Thoracic aorta (tissue), 2 donors: Measurements from ENCODE around the gene DYNC2LI1. TPM values are rescaled to one million over a fixed set of nuclear protein-coding genes. Genes with fewer than 3 reads are reported as not detected.

ENCODE experiments used
- ATAC-seq: fragments of 150-250 bp; one replicate; pipeline ENCODE4 v1.8.0; 2017; ENCODE audit warnings: low read depth; ENCODE audit not compliant: insufficient number of reproducible peaks, low FRiP score
- DNase-seq: peaks from one replicate; pipeline ENCODE4 v3.0.0-alpha.2; 2020; ENCODE audit warnings: low spot score
- H3K27ac ChIP-seq, 2 donors: fragments of 200-600 bp; sonication (generic); 1 replicate in 1 of 2; 2 replicates in 1 of 2; pipeline ENCODE4 v1.5.1; 2016; ENCODE audit warnings: mild to moderate bottlenecking in 2 of 2, moderate library complexity in 2 of 2
- H3K27me3 ChIP-seq: fragments of 200-600 bp; sonication (generic); replicated peaks from 2 replicates; pipeline ENCODE4 v1.6.0; 2016; ENCODE audit warnings: mild to moderate bottlenecking; ENCODE audit not compliant: insufficient read depth
- H3K36me3 ChIP-seq: fragments of 200-600 bp; sonication (generic); one replicate; pipeline ENCODE4 v1.5.1; 2016
- H3K4me1 ChIP-seq, 2 donors: fragments of 200-600 bp; sonication (generic); 1 replicate in 1 of 2; 2 replicates in 1 of 2; pipeline versions ENCODE4 v1.5.1 to v1.6.0; 2016; ENCODE audit warnings: low read depth in 2 of 2, mild to moderate bottlenecking in 1 of 2; ENCODE audit not compliant: control insufficient read depth in 1 of 2
- H3K4me3 ChIP-seq: fragments of 200-600 bp; sonication (generic); 2 replicates; pipeline ENCODE4 v1.5.1; 2016; ENCODE audit warnings: mild to moderate bottlenecking
- H3K9me3 ChIP-seq: fragments of 200-600 bp; sonication (generic); 2 replicates; pipeline ENCODE4 v1.5.1; 2016
- CTCF ChIP-seq: fragments of 200-600 bp; sonication (generic); IDR thresholded peaks from one replicate; pipeline ENCODE4 v1.5.1; 2019; ENCODE audit warnings: antibody characterized with exemption
- total RNA-seq, 2 donors: library from RNA; depleted of rRNA; stranded (reverse); fragments of >200 nt; gene quantifications; one replicate each; pipeline versions ENCODE4 v1.1.0 to v1.2.3, GENCODE V29; 2016

DYNC2LI1 gene
- total RNA-seq, 2 donors from 2014 or later = 32.9 to 41.6 TPM

GRCh38 chr2:43855292-43855691 is 81.5 kb downstream of the DYNC2LI1 start:
- H3K4me3 ChIP-seq = no peak overlapping the region
- H3K4me1 ChIP-seq = peaks cover 0 to 10% of the 10 kb centered on the region in 2 donors
- no peak for TF ChIP-seq CTCF
- ATAC-seq = no peak
- H3K27ac ChIP-seq = no peak overlapping the region
- H3K27me3 ChIP-seq = no peaks in the 10 kb centered on the region
- H3K9me3 ChIP-seq = no peaks in the 10 kb centered on the region
- no peaks in the 10 kb centered on the region for H3K36me3 ChIP-seq
- DNase-seq = no peak

Other genes starting within 250 kb of the DYNC2LI1 start
- 10 to 100 TPM; 33.3 to 46.6 TPM for gene THADA, start 178.0 kb upstream of the DYNC2LI1 start, total RNA-seq
- 10 to 100 TPM; 23.3 to 29.5 TPM for gene PLEKHH2, start 136.8 kb upstream of the DYNC2LI1 start, total RNA-seq
- under 1 TPM in 1 of 2 donors, not detected in 1; 0.95 TPM for gene C1GALT1C1L, start 97.6 kb upstream of the DYNC2LI1 start, total RNA-seq
- not detected for gene ABCG5, start 64.8 kb downstream of the DYNC2LI1 start, total RNA-seq
- not detected for gene ABCG8, start 64.9 kb downstream of the DYNC2LI1 start, total RNA-seq
- gene LRPPRC, start 221.9 kb downstream of the DYNC2LI1 start, total RNA-seq = 10 to 100 TPM; 37.0 to 55.4 TPM